WI38 (cell line): ENCODE measurements around the gene ANO6.

Source experiments
- H3K4me3 ChIP-seq: 2 replicates; pipeline ENCODE4 v1.5.1; 2011; ENCODE audit warnings: low read depth, mild to moderate bottlenecking, control low read depth, low read length
- CTCF ChIP-seq: IDR thresholded peaks from 2 replicates; pipeline ENCODE4 v1.5.1; 2012; ENCODE audit warnings: low read depth, mild to moderate bottlenecking, control low read depth, low read length

ANO6 gene

GRCh38 chr12:45432710-45433109, 216.8 kb downstream of the ANO6 start:
- TF ChIP-seq CTCF = no peak
- no peak overlapping the region for H3K4me3 ChIP-seq

- H3K4me3 ChIP-seq = no peak overlapping the region
- no peak for TF ChIP-seq CTCF
These were observed 217.6 kb downstream of the ANO6 start for GRCh38 chr12:45433441-45433868.

- H3K4me3 ChIP-seq = no peak overlapping the region
- TF ChIP-seq CTCF = no peak
These were observed 218.2 kb downstream of the ANO6 start for GRCh38 chr12:45434094-45434493.

- TF ChIP-seq CTCF = no peak
These were observed 220.2 kb downstream of the ANO6 start for GRCh38 chr12:45435945-45436710.

GRCh38 chr12:45439039-45439438, 223.1 kb downstream of the ANO6 start:
- TF ChIP-seq CTCF = no peak
- no peak overlapping the region for H3K4me3 ChIP-seq

More at GRCh38 chr12:45435945-45436710, 220.2 kb downstream of the ANO6 start:
- H3K4me3 ChIP-seq = no peak overlapping the region

GRCh38 chr12:45446013-45446412, 230.1 kb downstream of the ANO6 start:
- no peak overlapping the region for H3K4me3 ChIP-seq
- TF ChIP-seq CTCF = no peak

- no peak for TF ChIP-seq CTCF
- H3K4me3 ChIP-seq = no peak overlapping the region
These were observed 242.3 kb downstream of the ANO6 start for GRCh38 chr12:45458238-45458637.
